Subcutaneous preadipocyte (primary cell): ENCODE results near the gene TMTC3. TPM values are rescaled to one million over a fixed set of nuclear protein-coding genes. Genes with fewer than 3 reads are reported as not detected.

Experiments used
- total RNA-seq: library from RNA; depleted of rRNA; stranded (reverse); fragments of >200 nt; gene quantifications from 2 replicates; pipeline ENCODE4 v1.2.3, GENCODE V29; 2012

The TMTC3 gene
- 38.9 and 53.8 TPM in 2 replicates for total RNA-seq

DNA sequence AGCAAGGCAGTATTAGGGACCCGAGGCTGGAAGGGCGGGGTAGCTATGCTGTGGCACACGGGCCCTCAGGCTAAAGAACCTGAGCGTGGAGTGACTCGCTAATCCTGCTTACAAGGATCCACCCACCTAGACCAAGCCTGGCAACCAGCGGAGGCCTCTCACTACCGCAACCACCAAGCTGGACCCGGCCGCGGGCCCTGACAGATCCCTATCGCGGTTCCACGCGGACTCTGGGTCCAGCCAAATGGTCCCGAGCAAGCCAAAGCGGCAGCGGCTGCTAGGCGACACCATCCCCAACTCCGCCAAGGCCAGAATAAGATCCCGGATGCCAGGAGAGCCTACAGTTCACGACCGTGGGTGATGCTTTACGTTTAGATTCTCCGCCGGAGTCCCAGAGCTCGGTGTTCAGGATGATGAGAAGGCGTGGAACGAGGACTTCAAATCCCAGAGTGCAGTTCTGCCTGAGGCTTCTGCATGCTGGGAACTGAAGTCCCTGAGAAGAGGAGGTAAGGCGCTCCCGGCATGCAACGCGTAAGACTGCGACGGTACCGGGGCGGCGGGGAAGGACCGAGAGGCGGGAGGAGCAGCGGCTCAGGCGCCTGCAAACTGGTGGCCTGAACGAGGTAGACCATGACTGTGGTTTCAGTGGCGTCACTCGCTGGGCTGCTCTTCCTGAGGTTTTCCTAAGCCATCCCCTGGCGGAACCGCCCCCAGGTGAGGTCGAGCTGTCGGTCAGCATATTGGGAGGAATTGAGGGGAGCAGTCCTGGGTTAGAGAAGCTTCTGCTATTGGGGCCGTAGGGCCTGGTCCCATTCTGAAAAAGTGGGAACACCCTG is at the start of gene TMTC3, which contains the start of gene CEP290:
TMTC3 (plus strand) TSS at position 534 of the 836 bp plus-strand sequence. CDS start 6,009 bp downstream, outside the sequence.
CEP290 (minus strand) TSS at position 315 of the 836 bp plus-strand sequence. CDS start 781 bp downstream, outside the sequence.

Other genes with a start within 250 kb of the TMTC3 start
- gene C12orf50, start 112.9 kb upstream of the TMTC3 start, total RNA-seq = not detected in 2 replicates
- 19.4 and 22.8 TPM in 2 replicates for gene CEP290, start 219 bp upstream of the TMTC3 start, total RNA-seq